Large intestine (tissue), 12 donors: ENCODE measurements around the gene TMEM223. TPM values are rescaled to one million over a fixed set of nuclear protein-coding genes. Genes with fewer than 3 reads are reported as not detected.
"Not testable (repeated sequence)": the region's sequence is repeated elsewhere in the genome, so short reads cannot be mapped to it uniquely, and the experiment has no call there.

ENCODE experiments used
- DNase-seq, 2 donors: peaks; one replicate each; pipeline versions ENCODE4 v3.0.0 to v3.0.0-alpha.2; 2013
- H3K27ac ChIP-seq: one replicate; pipeline ENCODE4 v1.5.1; 2013; ENCODE audit warnings: low read length
- H3K27me3 ChIP-seq: 2 replicates; pipeline ENCODE4 v1.6.1; 2013; ENCODE audit warnings: low read length; ENCODE audit not compliant: control insufficient read depth, insufficient read depth
- H3K36me3 ChIP-seq: 2 replicates; pipeline ENCODE4 v1.6.1; 2013; ENCODE audit warnings: low read length; ENCODE audit not compliant: control insufficient read depth, insufficient read depth
- H3K4me1 ChIP-seq: one replicate; pipeline ENCODE4 v1.6.1; 2013; ENCODE audit warnings: low read length; ENCODE audit not compliant: control insufficient read depth, insufficient read depth
- H3K4me3 ChIP-seq: one replicate; pipeline ENCODE4 v1.5.1; 2013; ENCODE audit warnings: low read length
- H3K9me3 ChIP-seq: one replicate; pipeline ENCODE4 v1.6.1; 2013; ENCODE audit warnings: mild to moderate bottlenecking, low read depth, low read length, moderate library complexity; ENCODE audit not compliant: control insufficient read depth
- WGBS: methylation state at CpG from one replicate; pipeline ENCODE4 v1.1.5; 2013; ENCODE audit warnings: low lambda C conversion rate; ENCODE audit not compliant: insufficient coverage; 5-methylcytosine and 5-hydroxymethylcytosine counted together
- long read RNA-seq, 11 donors: transcript quantifications; one replicate each; lab custom pipeline, GENCODE V29; 2026
- polyA plus RNA-seq: library from polyadenylated mRNA; unstranded; fragments of 120-200 nt; gene quantifications from one replicate; pipeline ENCODE4 v1.2.1, GENCODE V29; 2013

Gene TMEM223, protein sequence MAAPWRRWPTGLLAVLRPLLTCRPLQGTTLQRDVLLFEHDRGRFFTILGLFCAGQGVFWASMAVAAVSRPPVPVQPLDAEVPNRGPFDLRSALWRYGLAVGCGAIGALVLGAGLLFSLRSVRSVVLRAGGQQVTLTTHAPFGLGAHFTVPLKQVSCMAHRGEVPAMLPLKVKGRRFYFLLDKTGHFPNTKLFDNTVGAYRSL
- 18.4 TPM for polyA plus RNA-seq
- long read RNA-seq, donor 1, transcript TMEM223-201 (2 exons, 1,288 nt): major isoform, 8 of 160 reads
- long read RNA-seq, donor 1, partial matches to known transcripts: 114 of 160 reads
- long read RNA-seq, donor 1, other reads (novel, unspliced or antisense): 37 of 160 reads
- long read RNA-seq, donor 2, transcript TMEM223-201 (2 exons, 1,288 nt): major isoform, 18 of 192 reads
- long read RNA-seq, donor 2, partial matches to known transcripts: 162 of 192 reads
- long read RNA-seq, donor 2, other reads (novel, unspliced or antisense): 11 of 192 reads
- long read RNA-seq, donor 3: 0 reads
- long read RNA-seq, donor 4, partial matches to known transcripts: 0 of 5 reads
- long read RNA-seq, donor 4, other reads (novel, unspliced or antisense): 0 of 5 reads
- long read RNA-seq, donor 5, transcript TMEM223-201 (2 exons, 1,288 nt): major isoform, 9 of 10 reads
- long read RNA-seq, donor 5, partial matches to known transcripts: 0 of 10 reads
- long read RNA-seq, donor 5, other reads (novel, unspliced or antisense): 0 of 10 reads
- long read RNA-seq, donor 6, transcript TMEM223-201 (2 exons, 1,288 nt): major isoform, 16 of 163 reads
- long read RNA-seq, donor 6, partial matches to known transcripts: 54 of 163 reads
- long read RNA-seq, donor 6, other reads (novel, unspliced or antisense): 91 of 163 reads
- long read RNA-seq, donor 7, transcript TMEM223-201 (2 exons, 1,288 nt): major isoform, 10 of 10 reads
- long read RNA-seq, donor 7, partial matches to known transcripts: 0 of 10 reads
- long read RNA-seq, donor 7, other reads (novel, unspliced or antisense): 0 of 10 reads
- long read RNA-seq, donor 8, transcript TMEM223-201 (2 exons, 1,288 nt): major isoform, 27 of 27 reads
- long read RNA-seq, donor 8, partial matches to known transcripts: 0 of 27 reads
- long read RNA-seq, donor 8, other reads (novel, unspliced or antisense): 0 of 27 reads
- long read RNA-seq, donor 9, transcript TMEM223-201 (2 exons, 1,288 nt): major isoform, 27 of 27 reads
- long read RNA-seq, donor 9, partial matches to known transcripts: 0 of 27 reads
- long read RNA-seq, donor 9, other reads (novel, unspliced or antisense): 0 of 27 reads
- long read RNA-seq, donor 10, transcript TMEM223-201 (2 exons, 1,288 nt): major isoform, 31 of 31 reads
- long read RNA-seq, donor 10, partial matches to known transcripts: 0 of 31 reads
- long read RNA-seq, donor 10, other reads (novel, unspliced or antisense): 0 of 31 reads
- long read RNA-seq, donor 11, transcript TMEM223-201 (2 exons, 1,288 nt): major isoform, 11 of 11 reads
- long read RNA-seq, donor 11, partial matches to known transcripts: 0 of 11 reads
- long read RNA-seq, donor 11, other reads (novel, unspliced or antisense): 0 of 11 reads

DNA sequence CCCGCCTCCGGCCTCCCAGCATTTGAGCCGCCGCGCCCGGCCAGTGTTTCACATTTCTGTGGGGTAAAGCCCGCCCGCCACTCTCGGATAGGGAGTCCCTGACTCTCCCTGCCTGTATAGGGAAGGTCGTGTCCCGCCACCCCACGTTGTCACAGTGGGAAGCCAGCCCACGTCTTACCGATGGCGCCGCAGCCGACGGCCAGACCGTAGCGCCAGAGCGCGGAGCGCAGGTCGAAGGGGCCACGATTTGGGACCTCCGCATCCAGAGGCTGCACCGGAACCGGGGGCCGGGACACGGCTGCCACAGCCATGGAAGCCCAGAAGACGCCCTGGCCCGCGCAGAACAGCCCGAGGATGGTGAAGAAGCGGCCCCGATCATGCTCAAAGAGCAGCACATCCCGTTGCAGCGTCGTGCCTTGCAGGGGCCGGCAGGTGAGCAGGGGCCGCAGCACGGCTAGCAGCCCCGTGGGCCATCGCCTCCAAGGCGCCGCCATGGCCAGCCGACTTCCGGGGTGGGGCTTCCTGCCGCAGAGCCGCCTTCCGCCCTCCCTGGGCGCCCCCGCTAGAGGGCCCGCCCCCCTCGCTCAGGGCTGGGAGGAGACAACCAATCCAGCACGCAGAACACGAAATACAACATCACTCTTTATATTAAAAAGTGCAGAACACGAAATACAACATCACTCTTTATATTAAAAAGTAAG is at the start of gene TMEM223:
TMEM223 (minus strand) TSS at position 506 of the 701 bp plus-strand sequence; CDS start at position 494, 12 bp downstream.
- peaks cover 57% of the 10 kb centered on the region for H3K36me3 ChIP-seq
- H3K27me3 ChIP-seq: no peaks in the 10 kb centered on the region
- H3K4me3 ChIP-seq: peak within 1 kb of the TSS; percentile 99
- H3K27ac ChIP-seq: peak within 1 kb of the TSS; percentile 77
- WGBS: no CpG with 5 or more reads among the region's 58 CpGs
- H3K9me3 ChIP-seq: no peaks in the 10 kb centered on the region
- peaks cover 14% of the 10 kb centered on the region for H3K4me1 ChIP-seq
- DNase-seq: peak; percentile 83 to 87

DNA sequence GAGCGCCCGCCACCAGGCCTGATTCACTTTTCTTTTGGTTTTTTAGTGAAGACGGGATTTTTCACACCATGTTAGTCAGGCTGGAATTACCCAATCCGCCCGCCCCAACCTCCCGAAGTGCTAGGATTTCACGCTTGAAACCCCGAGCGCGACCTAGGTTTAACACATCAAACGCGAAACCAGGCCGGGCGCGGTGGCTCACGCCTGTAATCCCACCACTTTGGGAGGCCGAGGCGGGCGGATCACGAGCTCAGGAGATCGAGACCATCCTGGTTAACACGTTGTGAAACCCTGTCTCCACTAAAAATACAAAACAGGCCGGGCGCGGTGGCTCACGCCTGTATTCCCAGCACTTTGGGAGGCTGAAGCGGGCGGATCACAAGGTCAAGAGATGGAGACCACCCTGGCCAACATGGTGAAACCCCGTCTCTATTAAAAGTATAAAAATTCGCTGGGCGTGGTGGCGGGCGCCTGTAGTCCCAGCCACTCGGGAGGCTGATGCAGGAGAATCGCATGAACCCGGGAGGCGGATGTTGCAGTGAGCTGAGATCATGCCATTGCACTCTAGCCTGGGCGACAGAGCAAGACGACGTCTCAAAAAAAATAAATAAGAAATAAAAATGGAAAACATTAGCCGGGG is 49.0 kb upstream of the TMEM223 start:
- Histone ChIP-seq H3K36me3 (peaks cover 13% of the 10 kb centered on the region), H3K4me1 (peaks cover 15% of the 10 kb centered on the region), H3K27ac (peak overlapping the region; percentile 99), H3K4me3 (peak overlapping the region; percentile 90)
- not testable (repeated sequence) for DNase-seq, H3K27me3 ChIP-seq, H3K9me3 ChIP-seq
- WGBS: 0% methylated on average over 2 of the region's 41 CpGs

DNA sequence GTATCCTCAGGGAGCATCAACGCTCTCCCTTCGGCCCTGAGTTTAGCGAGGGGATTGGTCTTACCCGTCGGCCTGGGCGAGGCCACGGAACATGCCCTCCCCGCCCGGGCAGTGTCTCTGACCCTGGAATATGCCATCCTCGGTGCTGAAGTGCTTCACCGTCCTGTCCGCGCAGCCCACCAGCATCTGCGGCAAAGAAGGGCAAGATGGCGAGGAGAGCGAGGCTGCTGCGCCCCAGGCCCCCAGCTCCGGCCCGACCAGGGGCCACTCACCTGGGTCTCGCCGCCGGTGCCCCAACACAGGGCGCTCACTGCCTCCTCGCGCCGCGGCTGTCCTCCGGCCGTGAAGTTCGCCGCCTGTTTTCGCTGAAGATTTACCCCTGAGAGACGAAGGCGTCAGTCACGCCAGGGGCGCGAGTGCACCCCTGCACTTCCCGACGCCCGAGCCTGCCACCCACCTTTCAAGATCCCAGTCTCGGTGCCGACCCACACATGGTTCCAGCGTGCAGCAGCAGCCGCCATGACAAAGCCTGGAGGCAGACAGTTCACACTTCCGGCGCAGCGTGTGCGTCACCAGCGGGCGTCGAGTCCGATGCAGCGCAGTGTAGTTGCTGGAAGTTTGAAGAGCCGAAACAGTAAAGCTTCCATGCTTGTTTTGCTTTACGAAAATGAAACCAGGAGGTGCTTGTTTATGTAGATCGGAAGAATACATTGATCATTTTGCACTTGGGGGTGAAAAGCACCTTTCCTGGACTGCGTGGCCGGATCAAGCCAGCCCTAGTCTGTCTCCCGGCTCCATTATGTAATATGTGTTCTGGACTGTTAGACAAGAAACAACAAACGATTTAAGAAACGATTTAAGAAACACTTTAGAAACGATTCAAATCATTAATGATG is 47.5 kb upstream of the TMEM223 start, which contains the start of gene WDR74:
WDR74 (minus strand) TSS at position 541 of the 896 bp plus-strand sequence; CDS start at position 521, 20 bp downstream.
- 0% methylated on average over 5 of the region's 62 CpGs for WGBS
- H3K27me3 ChIP-seq: no peaks in the 10 kb centered on the region
- peaks cover 29% of the 10 kb centered on the region for H3K36me3 ChIP-seq
- no peaks in the 10 kb centered on the region for H3K9me3 ChIP-seq
- peaks cover 15% of the 10 kb centered on the region for H3K4me1 ChIP-seq
- H3K27ac ChIP-seq: peak within 1 kb of the TSS; percentile 99
- H3K4me3 ChIP-seq: peak within 1 kb of the TSS; percentile 90
- peak; percentile 95 to 96 for DNase-seq

DNA sequence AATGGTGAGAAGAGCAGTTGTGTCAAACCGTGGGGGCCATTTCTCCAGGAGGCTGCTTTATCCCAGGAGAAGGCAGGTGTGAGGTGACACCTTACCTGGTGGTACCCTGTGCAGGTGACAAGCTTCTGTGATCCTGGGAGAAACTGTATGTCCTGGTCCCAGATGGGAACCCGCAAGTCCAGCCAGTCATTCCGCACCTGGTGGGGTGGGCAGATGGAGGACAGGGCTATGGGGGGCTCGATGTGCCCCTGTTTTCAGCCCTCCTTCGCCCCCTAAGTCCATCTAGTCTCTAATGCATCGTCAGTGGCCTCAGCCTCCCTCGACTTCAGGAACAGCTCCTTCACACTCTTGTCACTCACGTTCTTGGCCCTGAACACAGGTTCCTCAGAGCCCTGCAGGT is 43.5 kb upstream of the TMEM223 start:
- H3K4me1 ChIP-seq: peaks cover 14% of the 10 kb centered on the region
- H3K36me3 ChIP-seq: peaks cover 34% of the 10 kb centered on the region
- no peaks in the 10 kb centered on the region for H3K9me3 ChIP-seq
- no peaks in the 10 kb centered on the region for H3K27me3 ChIP-seq
- no peak for DNase-seq
- no peak overlapping the region for H3K4me3 ChIP-seq
- H3K27ac ChIP-seq: no peak overlapping the region
- WGBS: 89% methylated on average over 3 of the region's 8 CpGs

DNA sequence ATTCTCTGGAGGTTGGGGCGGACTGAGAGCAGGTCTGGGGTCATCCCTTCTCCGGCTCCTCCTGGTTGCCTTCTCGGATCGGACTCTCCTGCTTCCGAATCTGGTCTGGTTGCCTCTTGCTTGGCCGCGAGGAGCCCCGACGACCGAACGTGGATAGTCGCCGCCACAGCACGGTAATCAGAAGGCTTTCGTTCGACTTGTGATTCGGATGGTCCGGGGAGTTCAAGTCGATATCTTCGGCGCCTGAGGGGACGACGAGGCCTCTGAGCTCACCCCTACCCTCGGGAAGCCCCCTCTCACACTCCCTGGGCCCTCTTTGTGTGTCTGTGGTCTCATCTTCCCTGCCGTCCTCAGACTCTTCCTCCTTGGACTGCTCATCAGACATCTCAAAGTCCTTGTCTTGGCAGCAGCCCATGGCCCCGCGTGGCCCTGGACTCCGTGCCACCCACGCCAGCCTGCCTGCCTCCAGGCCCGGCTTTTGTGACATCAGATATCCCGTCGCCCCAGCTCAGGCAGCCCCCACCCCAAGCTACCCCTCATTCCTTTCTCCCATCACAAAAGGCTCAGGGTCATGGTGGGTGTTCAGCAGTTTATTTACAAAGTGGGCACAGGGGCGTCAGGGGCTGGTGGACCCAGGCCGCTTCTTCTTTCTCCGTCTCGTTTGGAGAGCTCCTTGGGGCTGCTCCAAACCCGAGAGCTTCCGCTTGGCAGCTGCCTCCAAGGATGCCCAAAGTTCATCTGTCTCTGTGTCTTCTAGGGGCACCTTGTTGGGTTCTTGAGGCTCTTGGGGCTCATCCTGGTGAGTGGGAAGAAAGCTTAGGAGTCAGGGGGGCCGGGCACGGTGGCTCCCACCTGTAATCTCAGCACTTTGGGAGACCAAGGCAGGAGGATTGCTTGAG is 40.8 kb upstream of the TMEM223 start, which contains the start of gene TEX54:
TEX54 (minus strand) TSS at position 506 of the 899 bp plus-strand sequence.
- DNase-seq: peak in 1 of 2 donors; percentile 76
- Histone ChIP-seq H3K4me3 (peak within 1 kb of the TSS; percentile 87), H3K9me3 (no peaks in the 10 kb centered on the region), H3K27ac (peak within 1 kb of the TSS; percentile 98), H3K27me3 (no peaks in the 10 kb centered on the region), H3K36me3 (peaks cover 40% of the 10 kb centered on the region), H3K4me1 (peaks cover 10% of the 10 kb centered on the region)
- WGBS: no CpG with 5 or more reads among the region's 40 CpGs

DNA sequence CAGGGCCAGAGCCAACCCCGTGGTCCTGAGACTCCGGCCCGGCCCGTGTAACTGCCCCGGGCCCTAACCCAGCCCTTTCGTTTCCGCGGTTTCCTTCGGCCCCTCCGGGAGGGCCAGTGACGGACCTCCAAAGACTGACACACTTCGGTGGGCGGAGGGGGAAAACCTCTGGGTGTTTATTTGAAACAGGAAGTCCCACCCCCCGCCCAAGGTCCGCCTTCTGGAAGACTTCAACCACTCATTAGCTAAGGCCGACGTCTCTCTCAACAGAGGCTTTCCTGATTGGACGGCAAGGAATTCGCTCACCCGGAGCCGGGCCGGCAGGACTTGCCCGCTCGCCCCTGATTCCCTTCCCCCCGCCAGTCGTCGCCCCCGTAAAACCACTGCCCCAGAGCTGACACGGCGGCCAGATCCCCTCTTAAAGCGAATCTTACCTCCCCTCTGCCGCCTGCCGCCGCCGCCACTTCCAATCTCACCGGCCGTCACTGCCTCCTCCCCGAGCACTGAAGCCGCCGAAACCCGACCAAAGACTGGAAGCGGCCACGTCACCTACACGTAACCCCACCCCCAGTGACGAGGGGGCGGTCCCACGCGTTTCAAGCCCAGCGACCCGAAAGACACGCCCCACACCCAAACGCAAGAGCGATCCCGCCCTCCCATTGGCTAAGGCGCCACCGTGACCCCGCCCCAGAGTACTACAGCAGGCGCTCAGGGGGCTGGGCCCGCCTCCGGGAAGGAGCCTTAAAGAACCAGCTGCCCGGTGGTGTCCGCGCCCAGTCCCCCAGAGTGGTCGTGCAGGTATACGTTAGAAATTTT is 39.9 kb upstream of the TMEM223 start, which contains the start of gene STX5:
STX5 (minus strand) TSS at position 532 of the 816 bp plus-strand sequence. CDS start 808 bp downstream, outside the sequence.
- Histone ChIP-seq H3K36me3 (peaks cover 46% of the 10 kb centered on the region), H3K4me1 (peaks cover 10% of the 10 kb centered on the region), H3K27me3 (no peaks in the 10 kb centered on the region), H3K27ac (peak within 1 kb of the TSS; percentile 98), H3K9me3 (no peaks in the 10 kb centered on the region), H3K4me3 (peak within 1 kb of the TSS; percentile 87)
- DNase-seq: peak; percentile 99
- WGBS: no CpG with 5 or more reads among the region's 65 CpGs

DNA sequence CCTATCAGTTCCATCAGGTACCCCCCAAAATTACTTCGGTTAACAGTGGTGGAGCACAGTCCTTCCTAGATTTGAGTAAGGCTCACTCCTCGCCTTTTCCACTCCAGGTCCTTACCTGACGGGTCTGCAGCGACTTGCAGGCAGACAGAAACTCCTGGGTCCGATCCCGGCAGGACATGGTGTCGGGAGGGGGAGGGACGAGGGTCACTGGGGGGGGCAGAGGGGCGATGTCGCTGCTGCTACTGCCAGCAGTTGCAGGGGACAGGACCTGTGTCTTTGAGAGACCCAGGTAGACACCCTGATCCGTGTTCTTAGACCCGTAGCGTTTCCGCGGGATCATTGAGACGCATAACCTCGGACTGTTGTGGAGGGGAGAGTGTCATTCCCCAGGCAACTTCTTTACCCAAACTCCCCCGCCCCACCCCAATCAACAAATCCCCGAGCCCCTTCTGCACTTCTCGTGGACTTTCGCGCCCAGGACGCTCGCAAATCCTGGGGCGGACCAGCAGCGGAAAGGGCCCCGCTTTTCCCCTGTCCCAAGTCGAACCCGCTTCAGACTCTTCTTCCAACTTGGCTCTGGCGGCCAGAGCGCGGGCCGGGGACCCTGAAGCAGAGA is 39.2 kb upstream of the TMEM223 start:
- H3K27me3 ChIP-seq: no peaks in the 10 kb centered on the region
- WGBS: no CpG with 5 or more reads among the region's 33 CpGs
- H3K4me1 ChIP-seq: peaks cover 10% of the 10 kb centered on the region
- peaks cover 42% of the 10 kb centered on the region for H3K36me3 ChIP-seq
- H3K9me3 ChIP-seq: no peaks in the 10 kb centered on the region
- H3K4me3 ChIP-seq: peak overlapping the region; percentile 87
- peak in 1 of 2 donors; percentile 17 for DNase-seq
- peak overlapping the region; percentile 98 for H3K27ac ChIP-seq
